ENCODE data around the gene PLCB1.
"Not testable (repeated sequence)": the region's sequence is repeated elsewhere in the genome, so short reads cannot be mapped to it uniquely, and the experiment has no call there.

Gene PLCB1

GRCh38 chr20:8454137-8454712 is 322.2 kb downstream of the PLCB1 start:
- DNase-seq = no peak

GRCh38 chr20:8456765-8457164 is 324.7 kb downstream of the PLCB1 start:
- no peak for DNase-seq

- no peak for DNase-seq
Measured at GRCh38 chr20:8457978-8458377, 325.9 kb downstream of the PLCB1 start.

- no peak for DNase-seq
Measured at GRCh38 chr20:8461186-8461585, 329.1 kb downstream of the PLCB1 start.

GRCh38 chr20:8464368-8464767 is 332.3 kb downstream of the PLCB1 start:
- no peak for DNase-seq

- DNase-seq = not testable (repeated sequence)
Measured at GRCh38 chr20:8466781-8467180, 334.7 kb downstream of the PLCB1 start.

- DNase-seq = no peak
Measured at GRCh38 chr20:8470156-8470555, 338.1 kb downstream of the PLCB1 start.

- DNase-seq = no peak
Measured at GRCh38 chr20:8471465-8471864, 339.4 kb downstream of the PLCB1 start.

- peak; percentile 25 for DNase-seq
Measured at GRCh38 chr20:8473459-8473858, 341.4 kb downstream of the PLCB1 start.

GRCh38 chr20:8474027-8474668 is 342.1 kb downstream of the PLCB1 start:
- DNase-seq = no peak

- DNase-seq = peak; percentile 37
Measured at GRCh38 chr20:8476021-8476420, 344.0 kb downstream of the PLCB1 start.

- DNase-seq = no peak
Measured at GRCh38 chr20:8480597-8480996, 348.5 kb downstream of the PLCB1 start.

- no peak for DNase-seq
Measured at GRCh38 chr20:8487696-8488095, 355.6 kb downstream of the PLCB1 start.

GRCh38 chr20:8489094-8489883 is 357.2 kb downstream of the PLCB1 start:
- DNase-seq = no peak

- DNase-seq = no peak
Measured at GRCh38 chr20:8490076-8490830, 358.2 kb downstream of the PLCB1 start.

GRCh38 chr20:8492173-8492572 is 360.1 kb downstream of the PLCB1 start:
- DNase-seq = no peak

GRCh38 chr20:8498571-8498970 is 366.5 kb downstream of the PLCB1 start:
- no peak for DNase-seq

- DNase-seq = no peak
Measured at GRCh38 chr20:8504030-8504429, 372.0 kb downstream of the PLCB1 start.

- no peak for DNase-seq
Measured at GRCh38 chr20:8505476-8506200, 373.6 kb downstream of the PLCB1 start.

GRCh38 chr20:8507231-8507630 is 375.2 kb downstream of the PLCB1 start:
- no peak for DNase-seq

GRCh38 chr20:8509809-8510208 is 377.7 kb downstream of the PLCB1 start:
- DNase-seq = no peak

GRCh38 chr20:8510808-8511207 is 378.7 kb downstream of the PLCB1 start:
- DNase-seq = no peak

- DNase-seq = no peak
Measured at GRCh38 chr20:8512003-8512402, 379.9 kb downstream of the PLCB1 start.

Data from retina (tissue), 1 donor.